WTC11 (cell line): ENCODE data around the gene HLA-G.

Source experiments
- CTCF ChIP-seq: fragments of 200-600 bp; IDR thresholded peaks from 2 replicates; pipeline ENCODE4 v1.8.0; 2022; ENCODE audit warnings: antibody characterized with exemption
- MAX ChIP-seq: sonication (generic); formaldehyde crosslinking; IDR thresholded peaks from 2 replicates; pipeline ENCODE4 v1.8.0; 2022; ENCODE audit warnings: mild to moderate bottlenecking, missing genetic modification reagents

GRCh38 chr6:29831776-29832175 lies 4.2 kb downstream of the HLA-G start:
- no peak for TF ChIP-seq CTCF
- no peak for TF ChIP-seq MAX (CRISPR knock-in tag)
